Testis (tissue), 2 donors: ENCODE data around the gene PDE7B.

Experiments used
- POLR2A ChIP-seq: fragments of 450-650 bp; IDR thresholded peaks from one replicate; pipeline ENCODE4 v1.6.1; 2017; ENCODE audit warnings: antibody characterized with exemption, mild to moderate bottlenecking, moderate library complexity
- TF ChIP-seq, protein P1 (sequence below), 3 experiments: fragments of 450-650 bp in 2 of 3; fragments of 200-600 bp in 1 of 3; sonication (generic) in 1 of 3; IDR thresholded peaks; one replicate each; pipeline ENCODE4 v1.5.1; 2016 to 2019; ENCODE audit warnings: antibody characterized with exemption in 3 of 3, mild to moderate bottlenecking in 2 of 3, moderate library complexity in 1 of 3

DNA sequence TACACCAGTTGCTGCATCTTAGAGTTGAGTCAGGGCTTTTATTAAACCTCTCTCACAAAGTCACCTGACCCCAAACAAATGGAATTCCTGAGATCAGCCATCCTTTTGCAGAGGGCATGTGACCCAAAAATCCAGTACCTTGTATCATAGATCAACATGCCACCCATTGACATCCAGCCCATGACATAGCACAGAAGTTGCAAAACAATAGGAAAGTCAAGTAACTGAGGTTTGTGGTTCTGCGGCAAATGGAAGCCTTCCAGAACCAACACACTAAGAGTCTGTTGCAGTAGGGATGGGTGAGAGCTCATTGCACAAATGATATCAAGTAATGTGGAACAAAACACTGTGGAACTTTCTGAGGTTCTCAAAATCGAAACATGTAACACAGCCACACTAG, 111.2 kb downstream of the PDE7B start:
- TF ChIP-seq, protein P1, sequence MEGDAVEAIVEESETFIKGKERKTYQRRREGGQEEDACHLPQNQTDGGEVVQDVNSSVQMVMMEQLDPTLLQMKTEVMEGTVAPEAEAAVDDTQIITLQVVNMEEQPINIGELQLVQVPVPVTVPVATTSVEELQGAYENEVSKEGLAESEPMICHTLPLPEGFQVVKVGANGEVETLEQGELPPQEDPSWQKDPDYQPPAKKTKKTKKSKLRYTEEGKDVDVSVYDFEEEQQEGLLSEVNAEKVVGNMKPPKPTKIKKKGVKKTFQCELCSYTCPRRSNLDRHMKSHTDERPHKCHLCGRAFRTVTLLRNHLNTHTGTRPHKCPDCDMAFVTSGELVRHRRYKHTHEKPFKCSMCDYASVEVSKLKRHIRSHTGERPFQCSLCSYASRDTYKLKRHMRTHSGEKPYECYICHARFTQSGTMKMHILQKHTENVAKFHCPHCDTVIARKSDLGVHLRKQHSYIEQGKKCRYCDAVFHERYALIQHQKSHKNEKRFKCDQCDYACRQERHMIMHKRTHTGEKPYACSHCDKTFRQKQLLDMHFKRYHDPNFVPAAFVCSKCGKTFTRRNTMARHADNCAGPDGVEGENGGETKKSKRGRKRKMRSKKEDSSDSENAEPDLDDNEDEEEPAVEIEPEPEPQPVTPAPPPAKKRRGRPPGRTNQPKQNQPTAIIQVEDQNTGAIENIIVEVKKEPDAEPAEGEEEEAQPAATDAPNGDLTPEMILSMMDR (IDR thresholded peaks at IDR 0.05): no peak
- no peak for TF ChIP-seq POLR2A
